GM23248 (cell line): ENCODE measurements around the gene RPS5.

Experiments
- EZH2 ChIP-seq: fragments of 200-600 bp; sonication (generic); IDR thresholded peaks from 2 replicates; pipeline ENCODE4 v1.6.1; 2018; ENCODE audit warnings: antibody characterized with exemption, mild to moderate bottlenecking; ENCODE audit not compliant: insufficient read depth, poor library complexity, severe bottlenecking
- EZH2phosphoT487 ChIP-seq: fragments of 200-600 bp; sonication (generic); IDR thresholded peaks from 2 replicates; pipeline ENCODE4 v1.6.1; 2018; ENCODE audit warnings: antibody characterized with exemption, moderate library complexity, mild to moderate bottlenecking, low read depth; ENCODE audit not compliant: insufficient read depth

GRCh38 chr19:58397533-58398037 is 10.5 kb downstream of the RPS5 start:
- TF ChIP-seq EZH2phosphoT487: no peak
- no peak for TF ChIP-seq EZH2
